Measurements from ENCODE around the gene DNAJC24. TPM values are rescaled to one million over a fixed set of nuclear protein-coding genes. Genes with fewer than 3 reads are reported as not detected.

DNAJC24 gene
- total RNA-seq, 1 experiment from 2014 or later: 19.0 TPM

DNA sequence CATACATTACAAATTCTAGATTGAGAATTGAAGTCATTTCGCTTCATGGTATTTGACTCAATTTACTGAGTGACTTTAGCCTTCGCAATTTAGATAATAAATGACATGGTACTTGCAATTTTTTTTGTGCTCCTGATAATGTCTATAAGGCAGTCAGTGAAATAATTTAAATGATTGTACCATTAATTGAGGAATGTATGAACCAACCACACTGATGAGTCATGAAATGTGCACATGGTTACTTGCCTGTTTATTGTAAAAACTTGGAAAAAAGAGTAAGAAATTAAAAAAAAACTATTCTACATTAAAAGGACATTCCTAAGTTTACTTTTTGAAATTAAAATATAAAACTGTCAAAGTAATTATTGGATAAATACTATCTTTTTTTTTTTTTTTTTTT is 43.3 kb downstream of the DNAJC24 start:
- Mint-ChIP-seq H3K27me3 (ENCODE audit: insufficient read depth, unreplicated experiment) (no peaks in the 10 kb centered on the region), H3K27ac (ENCODE audit: low read depth, unreplicated experiment) (no peak overlapping the region), H3K4me3 (ENCODE audit: unreplicated experiment) (no peak overlapping the region), H3K9me3 (ENCODE audit: unreplicated experiment) (no peaks in the 10 kb centered on the region), H3K36me3 (ENCODE audit: insufficient read depth, unreplicated experiment) (no peaks in the 10 kb centered on the region), H3K4me1 (ENCODE audit: insufficient read depth, unreplicated experiment) (no peaks in the 10 kb centered on the region)
- CTCF ChIA-PET: no interaction called here
- intact Hi-C loops (cut with micrococcal nuclease): no loop called here
- BruUV-seq (replicated peaks): no TSS peak
- TF ChIP-seq, protein P1, sequence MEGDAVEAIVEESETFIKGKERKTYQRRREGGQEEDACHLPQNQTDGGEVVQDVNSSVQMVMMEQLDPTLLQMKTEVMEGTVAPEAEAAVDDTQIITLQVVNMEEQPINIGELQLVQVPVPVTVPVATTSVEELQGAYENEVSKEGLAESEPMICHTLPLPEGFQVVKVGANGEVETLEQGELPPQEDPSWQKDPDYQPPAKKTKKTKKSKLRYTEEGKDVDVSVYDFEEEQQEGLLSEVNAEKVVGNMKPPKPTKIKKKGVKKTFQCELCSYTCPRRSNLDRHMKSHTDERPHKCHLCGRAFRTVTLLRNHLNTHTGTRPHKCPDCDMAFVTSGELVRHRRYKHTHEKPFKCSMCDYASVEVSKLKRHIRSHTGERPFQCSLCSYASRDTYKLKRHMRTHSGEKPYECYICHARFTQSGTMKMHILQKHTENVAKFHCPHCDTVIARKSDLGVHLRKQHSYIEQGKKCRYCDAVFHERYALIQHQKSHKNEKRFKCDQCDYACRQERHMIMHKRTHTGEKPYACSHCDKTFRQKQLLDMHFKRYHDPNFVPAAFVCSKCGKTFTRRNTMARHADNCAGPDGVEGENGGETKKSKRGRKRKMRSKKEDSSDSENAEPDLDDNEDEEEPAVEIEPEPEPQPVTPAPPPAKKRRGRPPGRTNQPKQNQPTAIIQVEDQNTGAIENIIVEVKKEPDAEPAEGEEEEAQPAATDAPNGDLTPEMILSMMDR (IDR thresholded peaks at IDR 0.05; ENCODE audit: unreplicated experiment): no peak
- POLR2A ChIA-PET: interaction anchor here (1.0 kb wide), 1 partner anchor 46 kb away, joined by 3 read pairs; no protein-coding TSS in a partner anchor
- peak; percentile 10 for DNase-seq (ENCODE audit: unreplicated experiment)

DNA sequence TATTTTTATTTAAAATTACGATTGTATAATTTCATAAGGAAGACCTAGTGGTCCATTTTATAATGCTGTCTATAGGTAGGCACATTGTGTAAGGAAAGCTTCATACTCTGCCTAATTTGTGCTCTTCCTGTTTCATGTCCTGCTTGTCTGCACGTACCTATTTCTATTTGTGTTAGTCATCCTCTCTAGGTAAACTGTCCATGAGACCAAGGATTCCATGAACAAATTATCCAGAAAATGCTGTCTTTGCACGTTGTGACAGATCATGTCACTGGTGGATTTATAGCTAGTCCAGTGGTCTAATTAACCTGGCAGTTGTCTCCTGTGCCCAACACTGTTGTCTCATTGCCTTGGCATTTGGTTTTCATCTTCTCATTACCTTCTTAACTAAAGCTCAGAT is 44.7 kb downstream of the DNAJC24 start:
- H3K4me3 Mint-ChIP-seq (ENCODE audit: unreplicated experiment): no peak overlapping the region

DNA sequence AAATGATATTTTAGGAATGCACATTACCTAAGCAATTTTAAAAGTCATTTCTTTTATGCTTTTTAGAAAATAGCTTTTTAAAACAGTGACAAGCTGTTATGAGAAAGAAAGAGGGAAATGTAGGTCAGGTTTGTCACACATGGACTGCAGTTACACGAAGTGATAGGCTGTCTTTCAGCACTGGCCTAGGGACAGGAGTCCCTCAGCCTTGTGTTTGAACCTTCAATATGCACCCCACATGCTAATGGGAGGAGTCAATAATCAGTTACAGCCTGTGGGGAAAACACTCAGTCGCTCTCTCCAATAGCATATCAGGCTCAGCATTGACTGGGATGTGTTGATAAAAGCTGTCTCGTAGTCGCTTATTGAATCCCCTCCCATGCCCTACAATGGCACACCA is 45.8 kb downstream of the DNAJC24 start:
- Mint-ChIP-seq H3K36me3 (ENCODE audit: insufficient read depth, unreplicated experiment) (no peaks in the 10 kb centered on the region), H3K4me3 (ENCODE audit: unreplicated experiment) (no peak overlapping the region), H3K27ac (ENCODE audit: low read depth, unreplicated experiment) (no peak overlapping the region), H3K4me1 (ENCODE audit: insufficient read depth, unreplicated experiment) (peaks cover 5% of the 10 kb centered on the region), H3K9me3 (ENCODE audit: unreplicated experiment) (no peaks in the 10 kb centered on the region), H3K27me3 (ENCODE audit: insufficient read depth, unreplicated experiment) (no peaks in the 10 kb centered on the region)
- no peak for DNase-seq (ENCODE audit: unreplicated experiment)
- intact Hi-C loops (cut with micrococcal nuclease): no loop called here
- TF ChIP-seq, protein P1 (IDR thresholded peaks at IDR 0.05; ENCODE audit: unreplicated experiment): no peak
- CTCF ChIA-PET: interaction anchor here (2.0 kb wide), 1 partner anchor 62 kb away, joined by 5 read pairs; no protein-coding TSS in a partner anchor
- no TSS peak for BruUV-seq (replicated peaks)
- POLR2A ChIA-PET: no interaction called here

More for the DNA sequence above, 44.7 kb downstream of the DNAJC24 start:
- DNase-seq (ENCODE audit: unreplicated experiment): no peak
- ChIA-PET CTCF (interaction anchor here (1.0 to 2.0 kb wide), 3 partner anchors 63 to 761 kb away, joined by 3 to 5 read pairs (median 4); no protein-coding TSS in a partner anchor), POLR2A (interaction anchor here (0.6 kb wide), 1 partner anchor 23 kb away, joined by 3 read pairs; no protein-coding TSS in a partner anchor)
- no peaks in the 10 kb centered on the region for H3K4me1 Mint-ChIP-seq (ENCODE audit: insufficient read depth, unreplicated experiment)
- BruUV-seq (replicated peaks): no TSS peak
- no peak overlapping the region for H3K27ac Mint-ChIP-seq (ENCODE audit: low read depth, unreplicated experiment)
- H3K9me3 Mint-ChIP-seq (ENCODE audit: unreplicated experiment): no peaks in the 10 kb centered on the region
- H3K27me3 Mint-ChIP-seq (ENCODE audit: insufficient read depth, unreplicated experiment): no peaks in the 10 kb centered on the region
- no peaks in the 10 kb centered on the region for H3K36me3 Mint-ChIP-seq (ENCODE audit: insufficient read depth, unreplicated experiment)
- TF ChIP-seq, protein P1 (IDR thresholded peaks at IDR 0.05; ENCODE audit: unreplicated experiment): no peak
- intact Hi-C loops (cut with micrococcal nuclease): no loop called here

DNA sequence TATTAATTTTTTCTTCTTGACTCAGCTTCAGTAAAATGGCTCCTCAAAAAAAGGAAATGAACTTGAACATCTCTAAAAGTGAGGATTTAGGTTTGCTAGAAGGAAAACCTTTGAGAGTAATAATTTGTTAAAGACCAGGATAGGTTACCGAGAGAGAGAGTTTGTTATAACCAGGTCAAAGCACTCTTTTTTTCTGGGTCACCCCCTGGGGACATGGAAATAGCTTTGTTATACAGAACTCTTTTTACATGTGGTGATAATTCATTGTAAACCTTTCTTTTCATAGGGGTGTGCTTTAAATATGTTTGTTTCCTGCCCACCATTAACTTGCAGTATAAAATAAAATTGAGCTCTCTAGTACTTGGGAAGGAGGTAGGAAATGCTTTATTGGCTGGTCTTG is 47.7 kb downstream of the DNAJC24 start:
- Mint-ChIP-seq H3K27me3 (ENCODE audit: insufficient read depth, unreplicated experiment) (no peaks in the 10 kb centered on the region), H3K4me1 (ENCODE audit: insufficient read depth, unreplicated experiment) (peaks cover 5% of the 10 kb centered on the region), H3K9me3 (ENCODE audit: unreplicated experiment) (no peaks in the 10 kb centered on the region), H3K4me3 (ENCODE audit: unreplicated experiment) (no peak overlapping the region), H3K27ac (ENCODE audit: low read depth, unreplicated experiment) (no peak overlapping the region), H3K36me3 (ENCODE audit: insufficient read depth, unreplicated experiment) (no peaks in the 10 kb centered on the region)
- DNase-seq (ENCODE audit: unreplicated experiment): no peak
- intact Hi-C loops (cut with micrococcal nuclease): no loop called here
- BruUV-seq (replicated peaks): no TSS peak
- POLR2A ChIA-PET: interaction anchor here (0.6 kb wide), 1 partner anchor 584 kb away, joined by 3 read pairs; no protein-coding TSS in a partner anchor
- CTCF ChIA-PET: interaction anchor here (0.6 to 0.8 kb wide), 3 partner anchors 50 to 310 kb away, joined by 3 to 4 read pairs (median 4); no protein-coding TSS in a partner anchor
- TF ChIP-seq, protein P1 (IDR thresholded peaks at IDR 0.05; ENCODE audit: unreplicated experiment): no peak
